ENCODE data around the gene TOMM34.

TOMM34 gene

GRCh38 chr20:44938637-44939036 lies 21.6 kb downstream of the TOMM34 start:
- TF ChIP-seq Cebpa-rat (IDR thresholded peaks at IDR 0.05) = no peak
- no peak overlapping the region for H3K27ac ChIP-seq
- H3K4me3 ChIP-seq = no peak overlapping the region
- H3K36me3 ChIP-seq = peaks cover 98% of the 10 kb centered on the region
- H3K27me3 ChIP-seq = no peaks in the 10 kb centered on the region
- no peak overlapping the region for H3K9ac ChIP-seq
- peaks cover 23% of the 10 kb centered on the region for H4K20me1 ChIP-seq
- H3K9me3 ChIP-seq = no peaks in the 10 kb centered on the region
- H3K4me1 ChIP-seq = no peaks in the 10 kb centered on the region
- H3K4me2 ChIP-seq = no peak overlapping the region

GRCh38 chr20:44936510-44936909 lies 23.7 kb downstream of the TOMM34 start:
- Histone ChIP-seq H3K4me2 (no peak overlapping the region), H3K4me1 (no peaks in the 10 kb centered on the region), H3K36me3 (peaks cover 96% of the 10 kb centered on the region), H3K27ac (no peak overlapping the region), H3K27me3 (no peaks in the 10 kb centered on the region), H4K20me1 (peaks cover 3% of the 10 kb centered on the region; the same call in 1 of the 2 replicates), H3K4me3 (no peak overlapping the region), H3K9ac (no peak overlapping the region), H3K9me3 (no peaks in the 10 kb centered on the region)
- no peak for TF ChIP-seq Cebpa-rat (IDR thresholded peaks at IDR 0.05)

- Histone ChIP-seq H3K4me1 (no peaks in the 10 kb centered on the region), H3K27ac (no peak overlapping the region), H3K9ac (no peak overlapping the region), H3K9me3 (no peaks in the 10 kb centered on the region), H3K4me2 (no peak overlapping the region), H3K27me3 (no peaks in the 10 kb centered on the region), H3K36me3 (peaks cover 76% of the 10 kb centered on the region), H3K4me3 (no peak overlapping the region), H4K20me1 (no peaks in the 10 kb centered on the region)
- no peak for TF ChIP-seq Cebpa-rat (IDR thresholded peaks at IDR 0.05)
These were observed 27.3 kb downstream of the TOMM34 start for GRCh38 chr20:44932916-44933315.

GRCh38 chr20:44931911-44932310 lies 28.3 kb downstream of the TOMM34 start:
- Histone ChIP-seq H3K27me3 (no peaks in the 10 kb centered on the region), H3K9me3 (no peaks in the 10 kb centered on the region), H3K4me3 (no peak overlapping the region), H3K4me1 (no peaks in the 10 kb centered on the region), H3K36me3 (peaks cover 67% of the 10 kb centered on the region), H4K20me1 (no peaks in the 10 kb centered on the region), H3K9ac (no peak overlapping the region), H3K27ac (no peak overlapping the region), H3K4me2 (no peak overlapping the region)
- no peak for TF ChIP-seq Cebpa-rat (IDR thresholded peaks at IDR 0.05)

GRCh38 chr20:44930517-44931168 lies 29.6 kb downstream of the TOMM34 start:
- Histone ChIP-seq H3K27me3 (no peaks in the 10 kb centered on the region), H3K9me3 (no peaks in the 10 kb centered on the region), H3K27ac (no peak overlapping the region), H3K4me2 (no peak overlapping the region), H3K9ac (no peak overlapping the region), H3K4me3 (no peak overlapping the region), H3K36me3 (peaks cover 64% of the 10 kb centered on the region), H4K20me1 (no peaks in the 10 kb centered on the region), H3K4me1 (no peaks in the 10 kb centered on the region)
- no peak for TF ChIP-seq Cebpa-rat (IDR thresholded peaks at IDR 0.05)

GRCh38 chr20:44928595-44928994 lies 31.6 kb downstream of the TOMM34 start:
- peaks cover 64% of the 10 kb centered on the region for H3K36me3 ChIP-seq
- H3K27ac ChIP-seq = no peak overlapping the region
- no peak for TF ChIP-seq Cebpa-rat (IDR thresholded peaks at IDR 0.05)
- no peaks in the 10 kb centered on the region for H3K4me1 ChIP-seq
- no peaks in the 10 kb centered on the region for H3K9me3 ChIP-seq
- no peaks in the 10 kb centered on the region for H4K20me1 ChIP-seq
- no peak overlapping the region for H3K4me3 ChIP-seq
- no peak overlapping the region for H3K9ac ChIP-seq
- H3K27me3 ChIP-seq = no peaks in the 10 kb centered on the region
- no peak overlapping the region for H3K4me2 ChIP-seq

GRCh38 chr20:44924541-44924940 lies 35.7 kb downstream of the TOMM34 start:
- Histone ChIP-seq H3K9me3 (no peaks in the 10 kb centered on the region), H3K36me3 (peaks cover 61% of the 10 kb centered on the region), H3K27me3 (no peaks in the 10 kb centered on the region), H3K4me1 (no peaks in the 10 kb centered on the region), H3K4me3 (no peak overlapping the region), H3K9ac (no peak overlapping the region), H3K27ac (no peak overlapping the region), H4K20me1 (no peaks in the 10 kb centered on the region), H3K4me2 (no peak overlapping the region)
- TF ChIP-seq Cebpa-rat (IDR thresholded peaks at IDR 0.05) = no peak

GRCh38 chr20:44921447-44921846 lies 38.8 kb downstream of the TOMM34 start:
- no peaks in the 10 kb centered on the region for H3K27me3 ChIP-seq
- no peaks in the 10 kb centered on the region for H4K20me1 ChIP-seq
- H3K9me3 ChIP-seq = no peaks in the 10 kb centered on the region
- no peak overlapping the region for H3K9ac ChIP-seq
- H3K4me2 ChIP-seq = no peak overlapping the region
- H3K4me1 ChIP-seq = no peaks in the 10 kb centered on the region
- H3K4me3 ChIP-seq = no peak overlapping the region
- peaks cover 86% of the 10 kb centered on the region for H3K36me3 ChIP-seq
- H3K27ac ChIP-seq = no peak overlapping the region
- no peak for TF ChIP-seq Cebpa-rat (IDR thresholded peaks at IDR 0.05)

- Histone ChIP-seq H3K9me3 (no peaks in the 10 kb centered on the region), H3K4me2 (no peak overlapping the region), H3K9ac (no peak overlapping the region), H3K36me3 (peaks cover 89% of the 10 kb centered on the region), H3K4me3 (no peak overlapping the region), H3K27me3 (no peaks in the 10 kb centered on the region), H3K4me1 (no peaks in the 10 kb centered on the region), H3K27ac (no peak overlapping the region), H4K20me1 (no peaks in the 10 kb centered on the region)
- TF ChIP-seq Cebpa-rat (IDR thresholded peaks at IDR 0.05) = no peak
These were observed 41.4 kb downstream of the TOMM34 start for GRCh38 chr20:44918761-44919160.

GRCh38 chr20:44918342-44918741 lies 41.9 kb downstream of the TOMM34 start:
- Histone ChIP-seq H3K27ac (no peak overlapping the region), H3K4me1 (no peaks in the 10 kb centered on the region), H3K4me2 (no peak overlapping the region), H3K4me3 (no peak overlapping the region), H3K27me3 (no peaks in the 10 kb centered on the region), H4K20me1 (no peaks in the 10 kb centered on the region), H3K9ac (no peak overlapping the region), H3K36me3 (peaks cover 89% of the 10 kb centered on the region), H3K9me3 (no peaks in the 10 kb centered on the region)
- no peak for TF ChIP-seq Cebpa-rat (IDR thresholded peaks at IDR 0.05)

- H3K27ac ChIP-seq = no peak overlapping the region
- TF ChIP-seq Cebpa-rat (IDR thresholded peaks at IDR 0.05) = no peak
- no peaks in the 10 kb centered on the region for H3K27me3 ChIP-seq
- H3K4me1 ChIP-seq = no peaks in the 10 kb centered on the region
- no peaks in the 10 kb centered on the region for H3K9me3 ChIP-seq
- no peak overlapping the region for H3K4me2 ChIP-seq
- H3K36me3 ChIP-seq = peaks cover 89% of the 10 kb centered on the region
- H3K9ac ChIP-seq = no peak overlapping the region
- H3K4me3 ChIP-seq = no peak overlapping the region
- H4K20me1 ChIP-seq = no peaks in the 10 kb centered on the region
These were observed 42.8 kb downstream of the TOMM34 start for GRCh38 chr20:44917399-44917798.
